Inferior parietal cortex (tissue), 1 donor: ENCODE data around the gene SLC50A1.
A peak's percentile ranks its signal among the peaks of the same experiment; 100 is the strongest.

Experiments used
- DNase-seq: peaks from one replicate; pipeline ENCODE4 v3.0.0-alpha.2; 2016; ENCODE audit errors: extremely low spot score

Gene SLC50A1

GRCh38 chr1:155170101-155170785, 34.6 kb downstream of the SLC50A1 start:
- no peak for DNase-seq

GRCh38 chr1:155170806-155171205, 35.2 kb downstream of the SLC50A1 start:
- no peak for DNase-seq

- DNase-seq, result no peak
Observed at GRCh38 chr1:155171836-155172731, 36.4 kb downstream of the SLC50A1 start.

- DNase-seq, result peak; percentile 97
Observed at GRCh38 chr1:155172732-155173477, 37.3 kb downstream of the SLC50A1 start, which contains the start of gene KRTCAP2. Gene KRTCAP2, minus strand, starts transcription at chr1:155173304. Its CDS starts 80 bp downstream, at chr1:155173224.

GRCh38 chr1:155173478-155174323, 38.0 kb downstream of the SLC50A1 start, which contains the start of gene TRIM46:
Gene TRIM46, plus strand, starts transcription at chr1:155173849. Its CDS starts 118 bp downstream, at chr1:155173967.
- DNase-seq, result no peak

GRCh38 chr1:155174324-155175280, 39.0 kb downstream of the SLC50A1 start:
- peak; percentile 9 for DNase-seq

- peak; percentile 10 for DNase-seq
Observed at GRCh38 chr1:155175281-155175926, 39.8 kb downstream of the SLC50A1 start.

- DNase-seq, result no peak
Observed at GRCh38 chr1:155175927-155176371, 40.3 kb downstream of the SLC50A1 start.

- DNase-seq, result peak; percentile 92
Observed at GRCh38 chr1:155176544-155177071, 41.0 kb downstream of the SLC50A1 start.

- no peak for DNase-seq
Observed at GRCh38 chr1:155177192-155177917, 41.7 kb downstream of the SLC50A1 start.

GRCh38 chr1:155177918-155178281, 42.2 kb downstream of the SLC50A1 start:
- no peak for DNase-seq

- no peak for DNase-seq
Observed at GRCh38 chr1:155178441-155179111, 42.9 kb downstream of the SLC50A1 start.

GRCh38 chr1:155179112-155180031, 43.7 kb downstream of the SLC50A1 start:
- no peak for DNase-seq

GRCh38 chr1:155181371-155182051, 45.9 kb downstream of the SLC50A1 start:
- DNase-seq, result no peak

- no peak for DNase-seq
Observed at GRCh38 chr1:155182052-155182550, 46.4 kb downstream of the SLC50A1 start.

- DNase-seq, result no peak
Observed at GRCh38 chr1:155183775-155184221, 48.1 kb downstream of the SLC50A1 start.
